Measurements from ENCODE around the gene TTLL7. TPM values are rescaled to one million over a fixed set of nuclear protein-coding genes. Genes with fewer than 3 reads are reported as not detected.

The TTLL7 gene
- total and polyA plus RNA-seq, 9 donors = 14.0 to 35.0 (median 22.1) TPM

DNA sequence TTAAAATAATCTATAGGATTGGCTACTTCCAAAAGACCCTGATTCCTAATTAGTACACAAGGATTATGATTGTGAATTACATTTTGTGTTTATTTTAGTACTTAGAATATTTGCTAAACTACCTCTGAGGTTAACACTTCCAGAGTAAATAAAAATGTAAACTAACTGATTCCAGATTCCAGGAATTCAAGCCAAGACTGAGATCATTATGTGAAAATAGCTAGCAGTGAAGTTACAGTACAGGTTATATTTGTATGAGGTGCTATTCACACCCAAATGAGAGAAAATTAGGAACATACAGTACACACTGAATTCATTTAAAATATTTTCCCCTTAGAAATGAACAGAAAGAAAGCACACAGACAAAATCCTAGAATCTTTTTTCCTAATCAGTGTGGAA lies 28.8 kb downstream of the TTLL7 start:
- peak; percentile 65 for DNase-seq
- no peaks in the 10 kb centered on the region for H3K36me3 ChIP-seq (ENCODE audit: control insufficient read depth, insufficient read depth, low read length)
- no peaks in the 10 kb centered on the region for H3K9me3 ChIP-seq (replicated peaks; ENCODE audit: control insufficient read depth, low read depth, low read length)
- peaks cover 2% of the 10 kb centered on the region for H3K4me1 ChIP-seq (ENCODE audit: control insufficient read depth, insufficient read depth, low read length)
- no peaks in the 10 kb centered on the region for H3K27me3 ChIP-seq (ENCODE audit: control insufficient read depth, insufficient read depth, low read length)
- H3K4me3 ChIP-seq (ENCODE audit: low read length) = no peak overlapping the region
- H3K27ac ChIP-seq (ENCODE audit: low read length) = no peak overlapping the region

DNA sequence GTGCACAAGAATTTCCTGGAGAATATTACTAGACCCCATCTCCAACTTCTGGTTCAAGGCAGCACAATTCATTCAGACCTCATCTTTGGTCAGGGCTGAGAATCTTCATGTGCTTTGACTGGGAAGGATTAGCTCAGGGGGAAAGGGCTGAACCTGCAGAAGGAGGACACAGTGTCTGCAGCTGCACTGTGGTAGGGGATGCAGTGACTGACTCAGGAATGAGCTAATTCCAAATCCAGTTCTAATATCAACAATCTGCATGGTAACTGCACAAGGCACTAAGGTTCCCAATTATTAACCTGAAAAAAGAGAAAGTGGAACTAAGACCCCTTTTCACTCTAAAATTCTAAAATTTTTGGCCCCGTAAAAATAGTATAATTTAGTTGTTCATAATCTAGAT lies 31.6 kb downstream of the TTLL7 start:
- H3K4me3 ChIP-seq (ENCODE audit: low read length) = no peak overlapping the region
- no peak overlapping the region for H3K27ac ChIP-seq (ENCODE audit: low read length)
- H3K36me3 ChIP-seq (ENCODE audit: control insufficient read depth, insufficient read depth, low read length) = peaks cover 2% of the 10 kb centered on the region
- no peaks in the 10 kb centered on the region for H3K27me3 ChIP-seq (ENCODE audit: control insufficient read depth, insufficient read depth, low read length)
- no CpG with 5 or more reads among the region's 1 CpG for WGBS (ENCODE audit: insufficient coverage)
- peaks cover 2% of the 10 kb centered on the region for H3K4me1 ChIP-seq (ENCODE audit: control insufficient read depth, insufficient read depth, low read length)
- no peak for DNase-seq
- no peaks in the 10 kb centered on the region for H3K9me3 ChIP-seq (replicated peaks; ENCODE audit: control insufficient read depth, low read depth, low read length)

GRCh38 chr1:83964153-83964552 lies 34.8 kb downstream of the TTLL7 start:
- no peaks in the 10 kb centered on the region for H3K27me3 ChIP-seq (ENCODE audit: control insufficient read depth, insufficient read depth, low read length)
- no peaks in the 10 kb centered on the region for H3K4me1 ChIP-seq (ENCODE audit: control insufficient read depth, insufficient read depth, low read length)
- no peak overlapping the region for H3K4me3 ChIP-seq (ENCODE audit: low read length)
- no peaks in the 10 kb centered on the region for H3K9me3 ChIP-seq (replicated peaks; ENCODE audit: control insufficient read depth, low read depth, low read length)
- DNase-seq = no peak
- no peak overlapping the region for H3K27ac ChIP-seq (ENCODE audit: low read length)
- H3K36me3 ChIP-seq (ENCODE audit: control insufficient read depth, insufficient read depth, low read length) = peaks cover 2% of the 10 kb centered on the region

- Histone ChIP-seq H3K9me3 (replicated peaks; ENCODE audit: control insufficient read depth, low read depth, low read length) (no peaks in the 10 kb centered on the region), H3K36me3 (ENCODE audit: control insufficient read depth, insufficient read depth, low read length) (peaks cover 2% of the 10 kb centered on the region), H3K27me3 (ENCODE audit: control insufficient read depth, insufficient read depth, low read length) (no peaks in the 10 kb centered on the region), H3K4me1 (ENCODE audit: control insufficient read depth, insufficient read depth, low read length) (no peaks in the 10 kb centered on the region), H3K4me3 (ENCODE audit: low read length) (no peak overlapping the region), H3K27ac (ENCODE audit: low read length) (no peak overlapping the region)
- peak; percentile 31 for DNase-seq
- WGBS (ENCODE audit: insufficient coverage) = no CpG with 5 or more reads among the region's 2 CpGs
These were observed 37.2 kb downstream of the TTLL7 start for GRCh38 chr1:83961571-83962295.

DNA sequence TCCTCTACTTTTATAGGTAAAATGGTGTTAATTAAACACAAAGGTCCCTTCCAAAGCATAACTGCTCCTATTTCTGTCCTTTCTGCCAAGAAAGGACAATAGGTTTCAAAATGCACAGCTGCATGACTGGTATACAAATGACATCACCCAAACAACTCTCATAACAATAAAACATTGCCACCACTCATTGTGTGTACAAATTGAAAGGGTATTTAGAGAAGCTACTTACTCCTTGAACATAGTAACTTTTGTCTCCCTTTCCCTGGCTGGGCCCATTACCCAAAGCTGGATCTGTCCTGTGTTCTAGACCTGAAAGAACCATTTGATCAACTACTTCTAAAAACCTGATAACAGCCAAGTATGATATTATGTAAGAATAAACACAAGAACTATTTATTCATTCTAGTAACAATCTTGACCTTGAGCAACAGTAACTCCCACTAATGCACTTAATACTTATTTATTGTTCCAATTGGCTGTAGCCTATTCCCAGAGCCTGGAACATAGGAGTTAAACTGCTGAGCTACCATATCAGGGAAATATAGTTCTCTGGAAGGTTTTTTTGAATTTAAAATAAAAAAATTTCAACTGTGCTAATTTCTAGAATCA lies 38.2 kb downstream of the TTLL7 start:
- DNase-seq = peak; percentile 10
- Histone ChIP-seq H3K36me3 (ENCODE audit: control insufficient read depth, insufficient read depth, low read length) (peaks cover 2% of the 10 kb centered on the region), H3K27me3 (ENCODE audit: control insufficient read depth, insufficient read depth, low read length) (no peaks in the 10 kb centered on the region), H3K4me3 (ENCODE audit: low read length) (no peak overlapping the region), H3K27ac (ENCODE audit: low read length) (no peak overlapping the region), H3K9me3 (replicated peaks; ENCODE audit: control insufficient read depth, low read depth, low read length) (no peaks in the 10 kb centered on the region), H3K4me1 (ENCODE audit: control insufficient read depth, insufficient read depth, low read length) (no peaks in the 10 kb centered on the region)

DNA sequence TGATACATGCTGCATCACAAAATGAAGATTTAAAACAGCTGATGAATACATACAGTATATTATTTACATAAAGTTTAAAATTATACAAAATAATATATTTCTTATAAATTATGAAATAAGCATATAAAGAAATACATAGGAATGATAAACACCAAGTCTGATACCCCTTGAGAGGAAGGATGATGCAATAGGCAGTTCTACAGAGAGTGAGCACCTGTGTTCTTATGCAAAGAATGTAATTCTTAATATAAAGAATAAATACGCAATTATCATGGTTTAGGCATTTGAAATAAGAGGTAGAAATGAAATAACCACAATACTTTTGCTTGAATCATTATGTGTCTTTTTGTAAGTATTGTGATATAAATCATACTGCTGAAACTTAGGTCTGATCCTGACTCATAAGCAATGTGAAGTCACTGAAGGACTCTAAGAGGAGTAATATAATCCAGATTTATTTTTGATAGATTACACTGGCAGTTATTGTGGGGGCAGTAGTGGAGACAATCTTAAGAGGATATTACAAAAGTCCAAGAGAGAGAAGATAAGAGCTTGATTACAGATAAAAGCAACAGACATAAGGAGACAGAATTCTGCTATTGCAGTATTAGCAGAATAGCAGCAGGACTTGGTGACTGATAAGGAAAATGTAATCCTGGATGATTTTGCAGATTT lies 39.0 kb downstream of the TTLL7 start:
- no peaks in the 10 kb centered on the region for H3K9me3 ChIP-seq (replicated peaks; ENCODE audit: control insufficient read depth, low read depth, low read length)
- H3K4me1 ChIP-seq (ENCODE audit: control insufficient read depth, insufficient read depth, low read length) = no peaks in the 10 kb centered on the region
- no peak overlapping the region for H3K27ac ChIP-seq (ENCODE audit: low read length)
- H3K27me3 ChIP-seq (ENCODE audit: control insufficient read depth, insufficient read depth, low read length) = no peaks in the 10 kb centered on the region
- peaks cover 2% of the 10 kb centered on the region for H3K36me3 ChIP-seq (ENCODE audit: control insufficient read depth, insufficient read depth, low read length)
- no peak for DNase-seq
- H3K4me3 ChIP-seq (ENCODE audit: low read length) = no peak overlapping the region
- WGBS (ENCODE audit: insufficient coverage) = no CpG with 5 or more reads among the region's 1 CpG

DNA sequence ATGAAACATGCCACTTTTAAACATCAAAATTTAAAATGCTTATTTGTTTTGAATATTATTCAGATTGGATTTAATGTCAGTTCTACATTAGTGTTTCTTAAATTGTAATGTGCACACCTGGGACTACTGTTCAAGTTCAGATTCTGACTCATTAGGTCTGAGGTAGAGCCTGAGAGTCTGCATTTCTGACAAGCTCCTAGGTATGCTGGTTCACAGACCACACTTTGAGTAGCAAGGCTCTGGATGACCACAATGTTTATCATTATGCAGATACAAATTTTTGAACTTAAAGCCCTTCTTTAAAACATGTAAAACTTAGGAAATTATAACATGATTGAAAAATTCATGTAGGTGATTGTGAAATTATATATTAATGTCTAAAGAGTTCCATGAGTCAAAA lies 40.2 kb downstream of the TTLL7 start:
- Histone ChIP-seq H3K27ac (ENCODE audit: low read length) (no peak overlapping the region), H3K9me3 (replicated peaks; ENCODE audit: control insufficient read depth, low read depth, low read length) (no peaks in the 10 kb centered on the region), H3K4me1 (ENCODE audit: control insufficient read depth, insufficient read depth, low read length) (no peaks in the 10 kb centered on the region), H3K4me3 (ENCODE audit: low read length) (no peak overlapping the region), H3K27me3 (ENCODE audit: control insufficient read depth, insufficient read depth, low read length) (no peaks in the 10 kb centered on the region), H3K36me3 (ENCODE audit: control insufficient read depth, insufficient read depth, low read length) (peaks cover 2% of the 10 kb centered on the region)
- DNase-seq = no peak

DNA sequence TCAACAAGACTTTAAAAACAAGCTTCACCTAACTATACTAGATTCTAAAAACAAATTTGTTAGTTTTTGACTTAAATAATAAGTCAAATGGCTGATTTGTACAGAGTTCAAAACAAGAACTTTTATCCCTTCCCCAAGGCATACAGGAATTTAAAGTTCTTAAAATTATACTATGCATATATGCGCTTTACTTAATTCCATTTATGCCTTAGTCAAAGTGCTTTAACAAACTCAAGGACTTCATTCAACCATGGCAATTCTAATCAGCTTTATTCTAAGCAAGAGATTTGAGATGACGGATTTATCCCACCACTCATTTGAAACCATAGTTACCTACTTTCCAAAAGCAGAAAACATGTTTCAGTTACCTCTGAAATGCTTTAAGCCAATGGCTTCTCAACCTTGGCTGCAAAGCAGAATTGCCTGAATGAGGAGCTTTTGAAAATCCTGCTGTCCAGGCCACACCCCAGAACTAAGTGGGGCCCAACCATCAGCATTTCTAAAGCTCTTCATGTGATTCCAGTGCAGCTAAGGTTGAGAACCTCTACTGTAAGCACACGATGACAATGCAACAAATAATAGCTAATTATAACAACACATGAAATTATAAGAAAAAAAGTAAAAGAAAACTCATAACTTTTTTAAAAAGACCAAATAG lies 44.6 kb downstream of the TTLL7 start:
- H3K4me1 ChIP-seq (ENCODE audit: control insufficient read depth, insufficient read depth, low read length) = no peaks in the 10 kb centered on the region
- no peak overlapping the region for H3K4me3 ChIP-seq (ENCODE audit: low read length)
- DNase-seq = no peak
- no peaks in the 10 kb centered on the region for H3K36me3 ChIP-seq (ENCODE audit: control insufficient read depth, insufficient read depth, low read length)
- WGBS (ENCODE audit: insufficient coverage) = 100% methylated on average over 1 of the region's 3 CpGs
- no peaks in the 10 kb centered on the region for H3K9me3 ChIP-seq (replicated peaks; ENCODE audit: control insufficient read depth, low read depth, low read length)
- H3K27me3 ChIP-seq (ENCODE audit: control insufficient read depth, insufficient read depth, low read length) = no peaks in the 10 kb centered on the region
- H3K27ac ChIP-seq (ENCODE audit: low read length) = no peak overlapping the region

- no CpG with 5 or more reads among the region's 7 CpGs for WGBS (ENCODE audit: insufficient coverage)
- no peak overlapping the region for H3K27ac ChIP-seq (ENCODE audit: low read length)
- no peaks in the 10 kb centered on the region for H3K27me3 ChIP-seq (ENCODE audit: control insufficient read depth, insufficient read depth, low read length)
- DNase-seq = no peak
- H3K4me3 ChIP-seq (ENCODE audit: low read length) = no peak overlapping the region
- no peaks in the 10 kb centered on the region for H3K4me1 ChIP-seq (ENCODE audit: control insufficient read depth, insufficient read depth, low read length)
- no peaks in the 10 kb centered on the region for H3K9me3 ChIP-seq (replicated peaks; ENCODE audit: control insufficient read depth, low read depth, low read length)
- no peaks in the 10 kb centered on the region for H3K36me3 ChIP-seq (ENCODE audit: control insufficient read depth, insufficient read depth, low read length)
These were observed 48.7 kb downstream of the TTLL7 start for GRCh38 chr1:83950106-83950661.

GRCh38 chr1:83942914-83943313 lies 56.0 kb downstream of the TTLL7 start:
- Histone ChIP-seq H3K36me3 (ENCODE audit: control insufficient read depth, insufficient read depth, low read length) (peaks cover 7% of the 10 kb centered on the region), H3K4me1 (ENCODE audit: control insufficient read depth, insufficient read depth, low read length) (no peaks in the 10 kb centered on the region), H3K9me3 (replicated peaks; ENCODE audit: control insufficient read depth, low read depth, low read length) (peaks cover 8% of the 10 kb centered on the region), H3K27me3 (ENCODE audit: control insufficient read depth, insufficient read depth, low read length) (no peaks in the 10 kb centered on the region), H3K4me3 (ENCODE audit: low read length) (no peak overlapping the region), H3K27ac (ENCODE audit: low read length) (no peak overlapping the region)
- no CpG with 5 or more reads among the region's 3 CpGs for WGBS (ENCODE audit: insufficient coverage)
- no peak for DNase-seq
